ENCODE results near the gene ANK3.

- TF ChIP-seq CTCF (IDR thresholded peaks at IDR 0.05) (no peak), POLR2A (IDR thresholded peaks at IDR 0.05) (no peak)
Measured at GRCh38 chr10:60200682-60201053, 189.0 kb downstream of the ANK3 start.

Data from testis (tissue), 2 donors.